HAP-1 (cell line): Measurements from ENCODE around the gene AGK.
"Not testable (repeated sequence)": the region's sequence is repeated elsewhere in the genome, so short reads cannot be mapped to it uniquely, and the experiment has no call there.

Experiments
- DNase-seq, 2 experiments: peaks; one replicate each; pipeline ENCODE4 v3.0.0-alpha.2; 2016 to 2020; ENCODE audit warnings: low spot score in 2 of 2
- H3K27me3 ChIP-seq: fragments of 250-450 bp; sonication (Bioruptor Pico); 2 replicates; pipeline ENCODE4 v1.5.1; 2020; ENCODE audit warnings: low read depth, mild to moderate bottlenecking, moderate library complexity
- H3K36me3 ChIP-seq: fragments of 250-450 bp; sonication (Bioruptor Pico); replicated peaks from 2 replicates; pipeline ENCODE4 v1.5.1; 2020; ENCODE audit warnings: mild to moderate bottlenecking
- H3K4me1 ChIP-seq: fragments of 250-450 bp; sonication (Bioruptor Pico); 2 replicates; pipeline ENCODE4 v1.5.1; 2020; ENCODE audit warnings: mild to moderate bottlenecking
- H3K4me3 ChIP-seq: fragments of 250-450 bp; sonication (Bioruptor Pico); 2 replicates; pipeline ENCODE4 v1.5.1; 2020; ENCODE audit warnings: mild to moderate bottlenecking, moderate library complexity
- H3K9me3 ChIP-seq: fragments of 250-450 bp; sonication (Bioruptor Pico); 2 replicates; pipeline ENCODE4 v1.5.1; 2020; ENCODE audit warnings: mild to moderate bottlenecking, moderate library complexity
- in situ Hi-C: fragments of 300-500 bp; cut with MboI; formaldehyde crosslinking; loops from 3 replicates; pipeline ENCODE4 v1.14.3; 2020; ENCODE audit warnings: low sequenced_read_pairs, inconsistent platforms, mixed read lengths

AGK gene

DNA sequence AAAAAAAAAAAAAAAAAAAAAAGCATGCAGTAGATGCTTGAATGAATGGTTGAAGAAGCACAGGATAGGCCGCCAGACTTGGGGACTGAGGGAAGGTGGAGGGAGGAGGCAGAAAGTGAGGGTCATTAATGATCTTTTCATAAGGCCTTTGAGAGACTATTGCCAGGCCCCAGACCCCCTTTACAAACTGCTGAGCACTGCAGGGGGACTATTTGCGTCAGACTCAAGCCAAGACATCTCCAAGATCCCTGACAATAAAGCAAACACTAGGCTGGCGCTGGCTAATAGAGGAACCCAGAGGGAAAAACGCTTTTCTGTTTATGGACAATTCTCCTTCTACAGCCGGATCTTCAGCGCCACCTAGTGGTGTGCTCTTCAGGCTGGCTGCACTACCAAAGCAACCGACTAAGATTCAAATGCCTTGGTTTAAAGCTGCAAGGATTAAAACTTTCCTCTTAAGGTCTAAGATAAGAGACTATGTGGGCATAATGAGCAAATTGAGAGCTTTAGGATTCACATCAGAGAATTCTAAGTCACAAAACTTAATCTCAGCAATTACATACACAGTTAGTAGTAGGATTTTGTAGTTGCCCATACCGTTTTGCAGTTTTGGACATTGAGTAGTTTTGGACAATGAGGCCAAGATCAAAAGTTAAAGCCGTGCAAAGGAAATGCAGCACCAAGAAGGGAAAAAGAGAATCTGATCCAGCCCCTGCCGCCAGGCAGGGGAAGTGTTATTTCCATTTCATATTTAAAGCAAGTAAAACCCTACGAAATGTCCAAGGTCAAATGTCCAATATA lies 17.9 kb upstream of the AGK start:
- DNase-seq, result peak; percentile 81 to 85
- H3K4me3 ChIP-seq, result no peak overlapping the region
- in situ Hi-C loops, result loop anchor here (25.0 kb wide), 1 partner anchor 721 kb away; no protein-coding TSS in a partner anchor
- H3K36me3 ChIP-seq, result no peaks in the 10 kb centered on the region
- H3K27me3 ChIP-seq, result peaks cover 5% of the 10 kb centered on the region; the same call in 1 of the 2 replicates
- H3K9me3 ChIP-seq, result no peaks in the 10 kb centered on the region
- H3K4me1 ChIP-seq, result peaks cover 4% of the 10 kb centered on the region; the same call in 1 of the 2 replicates

DNA sequence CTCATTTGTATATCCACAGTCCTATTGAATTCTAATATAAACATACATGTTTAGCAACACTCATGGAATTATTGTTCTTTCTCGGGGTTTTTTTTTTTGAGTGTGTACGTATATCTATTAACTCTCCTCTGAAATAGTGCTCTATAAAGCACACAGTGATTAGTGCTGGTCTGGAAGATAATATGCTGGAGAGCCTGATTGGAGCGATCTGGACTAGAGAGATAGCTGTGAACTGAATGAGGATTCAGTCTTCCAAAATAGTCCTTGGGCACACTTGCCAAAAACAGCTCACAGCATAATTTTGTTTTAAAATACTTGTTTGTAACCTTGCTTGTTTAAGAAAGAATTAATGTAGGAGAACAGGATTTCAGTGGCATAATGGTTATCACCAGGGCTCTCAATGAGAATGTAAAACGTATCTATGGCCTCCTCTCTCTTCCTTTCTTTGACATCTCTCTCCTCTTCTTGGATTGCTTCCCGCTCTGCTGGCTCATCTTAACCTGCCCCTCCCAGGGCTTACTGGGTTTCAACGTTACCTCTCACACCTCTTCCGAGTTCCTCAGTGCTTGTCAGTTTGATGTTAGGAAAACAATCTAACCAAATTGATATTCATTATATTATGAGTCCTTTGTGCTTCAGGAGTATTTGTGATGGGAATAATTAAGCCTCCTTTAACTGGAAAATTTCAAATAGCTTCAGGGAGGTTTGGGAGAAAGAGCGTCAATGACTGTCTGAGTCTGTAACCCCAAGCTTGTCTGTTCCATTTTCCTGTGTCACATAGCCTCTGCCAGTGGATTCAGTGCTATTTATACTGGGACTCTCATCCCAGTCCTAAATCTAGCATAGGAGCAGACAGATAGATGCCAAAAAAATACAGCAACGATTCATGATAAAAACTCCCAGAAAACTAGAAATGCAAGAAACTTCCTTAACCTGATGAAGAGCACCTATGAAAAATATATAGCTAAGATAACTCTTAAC lies 16.2 kb upstream of the AGK start:
- Histone ChIP-seq H3K36me3 (no peaks in the 10 kb centered on the region), H3K27me3 (peaks cover 3% of the 10 kb centered on the region; the same call in 1 of the 2 replicates), H3K4me3 (no peak overlapping the region), H3K4me1 (peaks cover 4% of the 10 kb centered on the region; the same call in 1 of the 2 replicates), H3K9me3 (no peaks in the 10 kb centered on the region)
- DNase-seq, result no peak
- in situ Hi-C loops, result loop anchor here (25.0 kb wide), 1 partner anchor 723 kb away; no protein-coding TSS in a partner anchor

DNA sequence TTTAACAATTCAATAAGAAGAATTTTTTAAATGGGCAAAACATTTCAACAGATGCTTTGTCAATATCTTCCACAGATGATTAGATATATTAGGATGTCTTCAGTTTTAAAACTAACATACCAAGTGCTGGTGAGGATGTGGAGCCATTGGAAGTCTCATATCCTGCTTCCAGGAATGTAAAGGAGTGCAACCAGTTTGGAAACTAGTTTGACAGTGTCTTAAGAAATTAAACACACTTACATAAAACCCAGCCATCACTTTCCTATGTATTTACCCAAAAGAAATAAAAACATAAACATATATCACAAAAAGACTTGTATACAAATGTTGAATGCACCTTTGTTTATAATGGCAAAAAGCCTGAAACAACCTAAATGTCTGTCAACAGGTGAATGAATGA lies 13.3 kb upstream of the AGK start:
- no peaks in the 10 kb centered on the region for H3K9me3 ChIP-seq
- H3K4me1 ChIP-seq, result peaks cover 4% of the 10 kb centered on the region; the same call in 1 of the 2 replicates
- DNase-seq, result no peak
- H3K4me3 ChIP-seq, result no peak overlapping the region
- peaks cover 3% of the 10 kb centered on the region; the same call in 1 of the 2 replicates for H3K27me3 ChIP-seq
- H3K36me3 ChIP-seq, result no peaks in the 10 kb centered on the region
- in situ Hi-C loops, result loop anchor here (25.0 kb wide), 1 partner anchor 726 kb away; no protein-coding TSS in a partner anchor

DNA sequence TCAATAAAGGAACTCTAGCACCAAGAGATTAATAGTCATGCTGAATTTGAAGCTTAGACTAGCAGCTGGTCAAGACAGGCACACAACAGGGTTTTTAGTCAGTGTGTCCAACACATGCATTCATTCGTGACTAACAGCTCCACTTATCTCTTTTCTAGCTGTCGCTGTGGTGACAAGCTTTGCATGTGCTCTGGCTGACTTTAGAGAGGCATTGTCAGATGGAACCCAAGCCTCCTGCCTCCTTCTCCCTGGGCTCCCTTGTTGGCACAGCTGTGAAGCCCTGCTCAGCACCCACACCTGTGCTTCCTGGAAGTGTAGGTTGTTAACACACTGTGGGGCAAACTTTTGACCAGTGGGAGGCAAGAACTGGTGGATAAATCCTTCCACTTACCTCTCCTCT lies 9.8 kb upstream of the AGK start:
- peaks cover 3% of the 10 kb centered on the region; the same call in 1 of the 2 replicates for H3K27me3 ChIP-seq
- no peak for DNase-seq
- no peaks in the 10 kb centered on the region for H3K36me3 ChIP-seq
- H3K4me3 ChIP-seq, result no peak overlapping the region
- peaks cover 7% of the 10 kb centered on the region for H3K4me1 ChIP-seq
- in situ Hi-C loops, result loop anchor here (25.0 kb wide), 1 partner anchor 729 kb away; no protein-coding TSS in a partner anchor
- no peaks in the 10 kb centered on the region for H3K9me3 ChIP-seq

DNA sequence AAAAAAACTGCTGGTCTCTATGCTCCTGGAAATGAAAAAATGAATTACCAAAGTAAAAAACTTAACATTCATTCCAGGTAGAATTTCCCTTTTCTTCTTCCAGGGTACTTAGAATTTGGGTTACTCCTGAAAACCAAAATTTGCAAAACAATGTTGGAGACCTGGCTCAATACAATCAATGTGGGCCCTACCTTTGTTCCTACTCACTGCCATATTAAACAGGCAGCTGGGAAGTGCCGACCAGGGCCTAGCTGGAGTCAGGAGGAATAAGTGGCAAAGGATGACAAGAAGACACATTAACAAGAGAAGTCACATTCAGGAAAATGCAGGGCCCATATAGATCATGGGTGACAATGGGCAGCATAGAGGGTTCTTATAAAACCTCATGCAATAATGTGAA lies 6.4 kb upstream of the AGK start:
- no peaks in the 10 kb centered on the region for H3K9me3 ChIP-seq
- H3K4me3 ChIP-seq, result no peak overlapping the region
- in situ Hi-C loops, result loop anchor here (25.0 kb wide), 1 partner anchor 733 kb away; no protein-coding TSS in a partner anchor
- H3K4me1 ChIP-seq, result peaks cover 7% of the 10 kb centered on the region
- H3K36me3 ChIP-seq, result no peaks in the 10 kb centered on the region
- H3K27me3 ChIP-seq, result no peaks in the 10 kb centered on the region
- peak; percentile 34 to 35 for DNase-seq

DNA sequence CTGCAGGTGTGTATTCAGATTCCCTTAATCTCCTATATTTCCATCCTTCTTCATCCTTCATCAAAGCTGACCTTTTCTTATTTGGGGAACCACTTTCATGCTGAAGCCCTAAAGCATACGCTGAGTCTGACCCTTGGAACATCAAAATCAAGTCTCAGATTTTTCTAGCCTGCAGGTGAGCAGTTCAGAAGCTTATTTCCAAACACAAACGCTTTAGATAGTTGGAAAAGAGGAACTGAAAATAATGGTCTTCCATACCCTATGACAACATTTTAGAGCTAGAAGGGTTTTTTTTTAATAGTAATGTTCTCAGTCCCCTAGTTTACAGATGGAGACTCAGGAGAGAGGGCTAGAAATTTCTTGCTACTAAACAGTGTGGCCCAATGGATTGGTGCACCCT lies 1.6 kb upstream of the AGK start:
- Histone ChIP-seq H3K9me3 (no peaks in the 10 kb centered on the region), H3K4me1 (peaks cover 16% of the 10 kb centered on the region), H3K4me3 (no peak overlapping the region), H3K27me3 (no peaks in the 10 kb centered on the region), H3K36me3 (no peaks in the 10 kb centered on the region)
- in situ Hi-C loops, result loop anchor here (25.0 kb wide), 1 partner anchor 737 kb away; no protein-coding TSS in a partner anchor
- DNase-seq, result no peak

DNA sequence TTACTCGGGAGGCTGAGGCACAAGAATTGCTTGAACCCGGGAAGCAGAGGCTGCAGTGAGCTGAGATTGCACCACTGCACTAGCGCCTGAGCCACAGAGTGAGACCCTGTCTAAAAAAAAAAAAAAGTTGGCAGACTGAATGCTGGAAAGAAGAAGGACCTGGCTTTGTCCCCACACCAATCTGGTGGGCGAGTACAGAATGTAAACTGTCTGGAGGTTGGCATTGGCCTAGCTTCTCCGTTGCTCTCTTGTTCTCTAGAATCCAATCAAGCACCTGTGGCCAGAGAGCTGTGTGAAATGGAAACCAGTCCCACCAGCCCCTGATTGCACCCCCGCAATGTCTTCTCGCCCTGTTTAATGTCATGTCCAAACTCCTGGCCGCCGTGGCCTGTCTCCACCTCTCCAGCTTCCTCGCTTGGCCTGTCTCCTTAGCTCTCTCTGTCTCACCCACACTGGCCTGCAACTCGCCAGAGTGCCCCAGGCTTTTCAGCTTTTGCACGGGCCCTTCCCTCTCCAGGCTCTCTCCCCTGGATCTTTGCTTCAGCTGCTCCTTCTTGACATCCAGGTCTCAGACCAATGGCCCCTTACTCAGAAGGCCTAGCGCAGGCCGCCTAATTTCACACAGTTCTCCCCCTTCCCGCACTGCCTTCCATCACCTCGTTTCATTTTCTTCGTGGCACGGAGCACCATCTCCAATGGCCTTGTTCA lies 670 bp upstream of the AGK start:
- Histone ChIP-seq H3K4me1 (peaks cover 12% of the 10 kb centered on the region), H3K36me3 (no peaks in the 10 kb centered on the region; the same call in 1 of the 2 replicates), H3K27me3 (no peaks in the 10 kb centered on the region), H3K4me3 (peak overlapping the region; percentile 57), H3K9me3 (no peaks in the 10 kb centered on the region)
- DNase-seq, result peak in 1 of 2 experiments; percentile 28
- in situ Hi-C loops, result no loop called here

DNA sequence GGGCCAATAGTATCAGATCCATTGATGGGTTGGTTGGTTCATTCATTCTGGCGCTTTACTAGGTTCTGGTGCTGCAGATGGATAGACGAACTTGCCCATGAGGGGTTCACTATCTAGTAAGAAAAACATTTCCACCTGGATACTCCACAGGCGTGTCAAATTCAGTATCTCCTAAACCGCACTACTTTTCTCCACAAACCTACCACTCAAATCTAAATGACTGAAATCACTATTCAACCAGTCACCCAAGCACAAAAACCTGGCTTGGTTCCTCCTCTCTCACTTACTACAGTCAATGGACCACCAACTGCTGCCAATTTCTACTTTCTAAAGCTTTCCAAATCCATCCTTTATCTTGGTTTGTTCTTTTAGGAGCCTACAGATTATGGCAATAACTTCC lies 572 bp downstream of the AGK start:
- H3K4me3 ChIP-seq, result peak overlapping the region; percentile 57
- H3K9me3 ChIP-seq, result no peaks in the 10 kb centered on the region
- in situ Hi-C loops, result no loop called here
- no peaks in the 10 kb centered on the region for H3K27me3 ChIP-seq
- no peak for DNase-seq
- H3K36me3 ChIP-seq, result peaks cover 4% of the 10 kb centered on the region; the same call in 1 of the 2 replicates
- H3K4me1 ChIP-seq, result peaks cover 19% of the 10 kb centered on the region

DNA sequence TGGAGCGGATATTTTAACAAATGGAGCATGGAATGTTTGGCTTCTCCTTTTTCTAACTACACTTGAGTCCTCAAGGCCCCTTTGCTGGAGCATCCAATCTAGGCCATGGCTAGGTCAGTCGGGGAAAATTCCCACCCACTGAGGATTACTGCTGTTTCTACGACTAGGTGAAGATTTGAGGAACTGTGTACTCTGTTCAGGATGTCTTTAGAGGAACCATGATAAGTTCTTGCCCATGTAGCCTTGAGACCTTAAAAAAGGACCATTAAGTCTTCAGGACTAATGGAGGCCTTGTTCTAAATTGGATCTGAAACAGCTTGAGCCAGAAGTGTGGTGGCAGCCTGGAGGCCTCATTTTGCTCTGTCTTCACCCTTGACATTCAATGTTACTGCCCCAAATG lies 6.2 kb downstream of the AGK start:
- no peak overlapping the region for H3K4me3 ChIP-seq
- H3K4me1 ChIP-seq, result peaks cover 18% of the 10 kb centered on the region
- H3K27me3 ChIP-seq, result no peaks in the 10 kb centered on the region
- peaks cover 19% of the 10 kb centered on the region for H3K36me3 ChIP-seq
- no peaks in the 10 kb centered on the region for H3K9me3 ChIP-seq
- peak in 1 of 2 experiments; percentile 26 for DNase-seq
- in situ Hi-C loops, result no loop called here

DNA sequence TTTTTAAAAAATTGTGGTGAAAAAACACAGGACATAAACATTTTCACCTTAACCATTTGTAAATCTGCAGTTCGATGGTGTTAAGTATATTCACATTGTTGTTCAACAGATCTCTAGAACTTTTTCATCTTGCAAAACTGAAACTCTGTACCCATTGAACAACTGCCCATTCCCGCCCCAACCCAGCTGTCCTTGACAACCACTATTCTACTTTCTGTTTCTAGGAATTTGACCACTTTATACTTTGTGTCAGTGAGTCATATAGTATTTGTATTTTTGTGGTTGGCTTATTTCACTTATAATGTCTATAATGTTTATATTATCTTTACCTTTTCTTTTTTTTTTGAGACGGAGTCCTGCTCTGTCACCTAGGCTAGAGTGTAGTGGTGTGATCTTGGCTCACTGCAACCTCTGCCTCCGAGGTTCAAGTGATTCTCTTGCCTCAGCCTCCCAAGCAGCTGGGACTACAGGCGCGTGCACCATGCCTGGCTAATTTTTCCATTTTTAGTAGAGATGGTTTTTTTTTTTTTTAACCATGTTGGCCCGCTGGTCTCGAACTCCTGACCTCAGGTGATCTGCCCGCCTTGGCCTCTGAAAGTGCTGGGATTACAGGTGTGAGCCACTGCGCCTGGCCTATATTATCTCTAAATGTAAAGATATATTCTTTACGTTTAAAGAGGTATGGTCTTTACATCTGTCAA lies 6.8 kb downstream of the AGK start:
- H3K4me3 ChIP-seq, DNase-seq, H3K9me3 ChIP-seq, in situ Hi-C loops, H3K27me3 ChIP-seq: not testable (repeated sequence)
- peaks cover 19% of the 10 kb centered on the region for H3K36me3 ChIP-seq
- H3K4me1 ChIP-seq, result peaks cover 18% of the 10 kb centered on the region

DNA sequence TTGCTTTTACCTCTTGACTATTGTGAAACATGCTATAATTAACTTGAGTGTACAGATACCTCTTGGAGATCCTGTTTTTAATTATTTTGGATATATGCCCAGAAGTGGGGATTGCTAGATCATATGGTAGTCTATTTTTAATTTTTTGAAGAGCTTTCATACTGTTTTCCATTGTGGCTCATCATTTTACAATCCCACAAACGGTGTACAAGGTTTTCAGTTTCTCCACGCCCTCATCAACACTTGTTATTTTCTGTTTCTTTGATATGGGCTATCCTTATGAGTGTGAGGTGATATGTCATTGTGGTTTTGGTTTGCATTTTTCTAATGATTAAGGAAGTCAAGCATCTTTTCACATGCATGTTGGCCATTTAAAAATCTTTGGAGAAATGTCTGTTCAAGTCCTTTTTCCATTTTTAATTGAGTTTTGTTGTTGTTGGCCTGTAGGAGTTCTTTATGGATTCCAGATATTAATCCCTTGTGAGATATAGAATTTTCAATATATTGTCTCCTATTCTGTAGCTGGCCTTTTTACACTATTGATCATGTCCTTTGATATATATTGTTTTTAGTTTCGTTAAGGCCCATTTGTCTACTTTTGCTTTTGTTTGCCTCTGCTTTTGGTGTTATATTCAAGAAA lies 7.5 kb downstream of the AGK start:
- Histone ChIP-seq H3K9me3 (no peaks in the 10 kb centered on the region), H3K27me3 (no peaks in the 10 kb centered on the region), H3K36me3 (peaks cover 23% of the 10 kb centered on the region), H3K4me1 (peaks cover 18% of the 10 kb centered on the region), H3K4me3 (no peak overlapping the region)
- in situ Hi-C loops, result no loop called here
- DNase-seq, result no peak

DNA sequence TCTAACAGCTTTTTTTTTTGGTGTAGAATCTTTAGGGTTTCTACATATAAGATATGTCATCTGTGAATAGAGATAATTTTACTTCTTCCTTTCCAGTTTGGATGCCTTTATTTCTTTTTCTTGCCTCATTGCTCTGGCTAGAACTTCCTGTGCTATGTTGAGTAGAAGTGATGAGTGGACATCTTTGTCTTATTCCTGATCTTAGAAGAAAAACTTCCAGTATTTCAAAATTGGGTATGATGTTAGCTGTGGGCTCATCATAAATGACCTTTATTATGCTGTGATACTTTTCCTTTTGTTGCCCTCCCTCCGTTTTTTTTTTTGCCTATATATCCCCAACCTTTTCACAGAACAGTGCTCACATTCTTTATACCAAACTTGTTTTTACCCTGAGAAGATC lies 8.8 kb downstream of the AGK start:
- no peaks in the 10 kb centered on the region for H3K27me3 ChIP-seq
- no peak overlapping the region for H3K4me3 ChIP-seq
- no peak for DNase-seq
- H3K9me3 ChIP-seq, result no peaks in the 10 kb centered on the region
- in situ Hi-C loops, result no loop called here
- H3K36me3 ChIP-seq, result peaks cover 26% of the 10 kb centered on the region
- peaks cover 18% of the 10 kb centered on the region for H3K4me1 ChIP-seq
